HEK293T (cell line): ENCODE data around the gene MRPL10.

Experiments used
- BHLHE40 ChIP-seq: fragments of 450-650 bp; IDR thresholded peaks from 2 replicates; pipeline ENCODE4 v1.6.1; 2016; ENCODE audit warnings: mild to moderate bottlenecking, moderate library complexity, borderline replicate concordance
- CTBP1 ChIP-seq: fragments of 450-650 bp; IDR thresholded peaks from 2 replicates; pipeline ENCODE4 v1.6.1; 2016; ENCODE audit warnings: borderline replicate concordance
- FOXK2 ChIP-seq: fragments of 450-650 bp; IDR thresholded peaks from 2 replicates; pipeline ENCODE4 v1.6.1; 2016; ENCODE audit warnings: mild to moderate bottlenecking
- FOXM1 ChIP-seq: fragments of 450-650 bp; IDR thresholded peaks from 2 replicates; pipeline ENCODE4 v1.6.1; 2017; ENCODE audit warnings: mild to moderate bottlenecking, borderline replicate concordance
- L3MBTL2 ChIP-seq: fragments of 450-650 bp; conservative IDR thresholded peaks from 2 replicates; pipeline ENCODE4 v1.6.1; 2016; ENCODE audit warnings: mild to moderate bottlenecking
- LEF1 ChIP-seq: fragments of 450-650 bp; IDR thresholded peaks from 2 replicates; pipeline ENCODE4 v1.6.1; 2017; ENCODE audit warnings: mild to moderate bottlenecking, borderline replicate concordance
- NFRKB ChIP-seq: fragments of 450-650 bp; IDR thresholded peaks from 2 replicates; pipeline ENCODE4 v1.6.1; 2016; ENCODE audit warnings: mild to moderate bottlenecking, moderate library complexity
- PKNOX1 ChIP-seq: fragments of 450-650 bp; IDR thresholded peaks from 2 replicates; pipeline ENCODE4 v1.6.1; 2016
- SP1 ChIP-seq: fragments of 450-650 bp; IDR thresholded peaks from 2 replicates; pipeline ENCODE4 v1.6.1; 2017
- TARDBP ChIP-seq: fragments of 450-650 bp; IDR thresholded peaks from 2 replicates; pipeline ENCODE4 v1.6.1; 2016

DNA sequence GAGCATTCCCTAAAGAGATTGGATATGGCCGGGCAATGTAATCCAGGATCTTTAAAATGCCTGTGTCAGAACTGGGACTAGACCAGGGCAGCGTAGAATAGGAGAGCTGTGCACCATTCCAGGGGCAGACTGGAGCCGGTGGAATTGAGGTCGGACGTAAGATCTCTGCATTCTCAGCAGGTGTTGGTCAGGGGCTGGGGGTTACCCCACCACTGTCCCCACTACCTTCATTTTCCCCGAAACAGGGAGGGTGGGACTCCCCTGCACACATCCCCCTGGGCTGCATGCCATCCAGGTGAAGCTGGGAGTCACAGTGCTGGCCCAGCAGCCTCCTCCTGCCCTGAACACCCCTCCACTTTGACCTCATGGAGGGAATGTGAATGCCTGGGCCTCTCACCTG, 27.6 kb downstream of the MRPL10 start:
- TF ChIP-seq LEF1 (no peak), SP1 (no peak), FOXK2 (no peak), BHLHE40 (no peak), CTBP1 (no peak), FOXM1 (no peak), TARDBP (no peak), NFRKB (no peak), L3MBTL2 (no peak), PKNOX1 (no peak)
